ENCODE data around the gene GPNMB. TPM values are rescaled to one million over a fixed set of nuclear protein-coding genes. Genes with fewer than 3 reads are reported as not detected.
"Not testable (repeated sequence)": the region's sequence is repeated elsewhere in the genome, so short reads cannot be mapped to it uniquely, and the experiment has no call there.

GPNMB gene
- total RNA-seq, 1 experiment from 2014 or later = 1.2 TPM

- Histone ChIP-seq H3K4me3 (ENCODE audit: low read depth, low read length) (no peak overlapping the region), H3K9me3 (no peaks in the 10 kb centered on the region), H3K4me1 (0 out of 2 replicates have a peak, but pooled peaks cover 5% of the 10 kb centered on the region), H3K36me3 (ENCODE audit: control insufficient read depth, insufficient read depth, low read length) (peaks cover 3% of the 10 kb centered on the region), H3K27me3 (replicated peaks; ENCODE audit: control insufficient read depth, insufficient read depth, low read length) (no peaks in the 10 kb centered on the region)
- no peak for DNase-seq
- Mint-ChIP-seq H3K4me3 (ENCODE audit: unreplicated experiment) (no peak overlapping the region), H3K27me3 (ENCODE audit: insufficient read depth, unreplicated experiment) (no peaks in the 10 kb centered on the region), H3K36me3 (ENCODE audit: insufficient read depth, unreplicated experiment) (peaks cover 99% of the 10 kb centered on the region), H3K4me1 (ENCODE audit: low read depth, unreplicated experiment) (peaks cover 12% of the 10 kb centered on the region), H3K27ac (ENCODE audit: unreplicated experiment) (peak overlapping the region; percentile 8), H3K9me3 (ENCODE audit: unreplicated experiment) (no peaks in the 10 kb centered on the region)
- CTCF ChIA-PET = interaction anchor here (0.7 to 1.2 kb wide), 2 partner anchors 174 to 236 kb away, joined by 3 read pairs; no protein-coding TSS in a partner anchor
- intact Hi-C loops (cut with micrococcal nuclease; ENCODE audit: unreplicated experiment) = no loop called here
- POLR2A ChIA-PET = interaction anchor here (0.6 kb wide), 1 partner anchor 126 kb away, joined by 14 read pairs; no protein-coding TSS in a partner anchor
- BruUV-seq (replicated peaks) = no TSS peak
- TF ChIP-seq CTCF (IDR thresholded peaks at IDR 0.05; ENCODE audit: insufficient read depth in 1 of 2, low read depth in 1 of 2, low read length in 1 of 2, severe bottlenecking in 1 of 2, unreplicated experiment in 1 of 2) = no peak
These were observed 62.2 kb downstream of the GPNMB start for GRCh38 chr7:23308754-23309153.

GRCh38 chr7:23312141-23312540 lies 65.6 kb downstream of the GPNMB start:
- BruUV-seq (replicated peaks); H3K27me3 Mint-ChIP-seq (ENCODE audit: insufficient read depth, unreplicated experiment); H3K4me1 ChIP-seq; CTCF ChIA-PET; H3K27me3 ChIP-seq (replicated peaks; ENCODE audit: control insufficient read depth, insufficient read depth, low read length); H3K9me3 ChIP-seq; H3K36me3 ChIP-seq (ENCODE audit: control insufficient read depth, insufficient read depth, low read length); H3K4me3 Mint-ChIP-seq (ENCODE audit: unreplicated experiment); H3K9me3 Mint-ChIP-seq (ENCODE audit: unreplicated experiment); DNase-seq; H3K4me3 ChIP-seq (ENCODE audit: low read depth, low read length); POLR2A ChIA-PET; H3K27ac Mint-ChIP-seq (ENCODE audit: unreplicated experiment); intact Hi-C loops (cut with micrococcal nuclease; ENCODE audit: unreplicated experiment): not testable (repeated sequence)
- Mint-ChIP-seq H3K4me1 (ENCODE audit: low read depth, unreplicated experiment) (peaks cover 12% of the 10 kb centered on the region), H3K36me3 (ENCODE audit: insufficient read depth, unreplicated experiment) (peaks cover 98% of the 10 kb centered on the region)

GRCh38 chr7:23315366-23315765 lies 68.8 kb downstream of the GPNMB start:
- Histone ChIP-seq H3K4me3 (ENCODE audit: low read depth, low read length) (no peak overlapping the region), H3K4me1 (0 out of 2 replicates have a peak, but pooled peaks cover 4% of the 10 kb centered on the region), H3K27me3 (replicated peaks; ENCODE audit: control insufficient read depth, insufficient read depth, low read length) (no peaks in the 10 kb centered on the region), H3K9me3 (no peaks in the 10 kb centered on the region), H3K36me3 (ENCODE audit: control insufficient read depth, insufficient read depth, low read length) (peaks cover 6% of the 10 kb centered on the region)
- Mint-ChIP-seq H3K27ac (ENCODE audit: unreplicated experiment) (no peak overlapping the region), H3K36me3 (ENCODE audit: insufficient read depth, unreplicated experiment) (peaks cover 98% of the 10 kb centered on the region), H3K27me3 (ENCODE audit: insufficient read depth, unreplicated experiment) (no peaks in the 10 kb centered on the region), H3K4me1 (ENCODE audit: low read depth, unreplicated experiment) (no peaks in the 10 kb centered on the region), H3K9me3 (ENCODE audit: unreplicated experiment) (no peaks in the 10 kb centered on the region), H3K4me3 (ENCODE audit: unreplicated experiment) (no peak overlapping the region)
- TF ChIP-seq CTCF (IDR thresholded peaks at IDR 0.05; ENCODE audit: insufficient read depth in 1 of 2, low read depth in 1 of 2, low read length in 1 of 2, severe bottlenecking in 1 of 2, unreplicated experiment in 1 of 2) = no peak
- BruUV-seq (replicated peaks) = no TSS peak
- ChIA-PET POLR2A (no interaction called here), CTCF (no interaction called here)
- DNase-seq = no peak
- intact Hi-C loops (cut with micrococcal nuclease; ENCODE audit: unreplicated experiment) = no loop called here

Other genes starting within 250 kb of the GPNMB start
- 43.4 and 46.2 TPM in 2 replicates for gene HYCC1, start 232.6 kb upstream of the GPNMB start, total RNA-seq (2022)
- 35.8 and 40.6 TPM in 2 replicates for gene KLHL7, start 141.0 kb upstream of the GPNMB start, total RNA-seq (2022)
- gene NUP42, start 64.7 kb upstream of the GPNMB start, total RNA-seq (2022) = 38.6 and 41.6 TPM in 2 replicates
- gene MALSU1, start 52.6 kb downstream of the GPNMB start, total RNA-seq (2022) = 95.5 and 98.0 TPM in 2 replicates
- gene IGF2BP3, start 223.7 kb downstream of the GPNMB start, total RNA-seq (2022) = 124 and 127 TPM in 2 replicates